GM18519 (cell line): Measurements from ENCODE around the gene ZNF397.

Experiments
- ATAC-seq: cut with Tn5 transposase; IDR thresholded peaks from one replicate; pipeline ENCODE4 v1.9.1; 2021; ENCODE audit warnings: mild to moderate bottlenecking, moderate library complexity; ENCODE audit not compliant: unreplicated experiment, low FRiP score

The ZNF397 gene

DNA sequence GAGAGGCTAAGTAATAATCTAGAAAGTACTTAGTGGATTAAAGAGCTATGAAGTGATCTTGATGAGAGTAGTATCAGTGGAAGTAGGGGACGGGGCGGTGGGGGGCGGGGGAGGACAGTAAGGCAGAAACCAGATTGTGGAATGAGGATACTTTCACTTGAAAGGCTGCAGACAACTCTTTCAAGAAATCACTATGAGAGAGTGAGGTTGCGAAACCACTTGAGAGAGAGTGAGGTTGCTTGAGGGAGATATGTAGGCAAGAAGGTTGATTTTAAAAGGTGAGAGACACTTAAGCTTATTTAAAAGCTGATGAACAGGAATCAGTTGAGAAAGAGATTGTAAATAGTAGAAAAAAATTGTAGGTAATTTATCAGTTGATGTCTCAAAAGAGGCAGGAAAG lies 3.8 kb downstream of the ZNF397 start:
- no peak for ATAC-seq

DNA sequence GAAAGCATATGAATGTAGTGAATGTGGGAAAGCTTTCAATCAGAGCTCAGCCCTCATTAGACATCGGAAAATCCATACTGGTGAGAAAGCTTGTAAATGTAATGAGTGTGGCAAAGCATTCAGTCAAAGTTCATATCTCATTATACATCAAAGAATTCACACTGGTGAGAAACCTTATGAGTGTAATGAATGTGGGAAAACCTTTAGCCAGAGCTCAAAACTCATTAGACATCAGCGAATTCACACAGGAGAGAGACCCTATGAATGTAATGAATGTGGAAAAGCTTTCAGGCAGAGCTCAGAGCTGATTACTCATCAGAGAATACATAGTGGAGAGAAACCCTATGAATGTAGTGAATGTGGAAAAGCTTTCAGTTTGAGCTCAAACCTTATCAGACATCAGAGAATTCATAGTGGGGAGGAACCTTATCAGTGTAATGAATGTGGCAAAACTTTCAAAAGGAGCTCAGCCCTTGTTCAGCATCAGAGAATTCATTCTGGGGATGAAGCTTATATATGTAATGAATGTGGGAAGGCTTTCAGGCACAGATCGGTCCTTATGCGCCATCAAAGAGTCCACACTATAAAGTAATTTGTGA lies 5.0 kb downstream of the ZNF397 start:
- no peak for ATAC-seq

DNA sequence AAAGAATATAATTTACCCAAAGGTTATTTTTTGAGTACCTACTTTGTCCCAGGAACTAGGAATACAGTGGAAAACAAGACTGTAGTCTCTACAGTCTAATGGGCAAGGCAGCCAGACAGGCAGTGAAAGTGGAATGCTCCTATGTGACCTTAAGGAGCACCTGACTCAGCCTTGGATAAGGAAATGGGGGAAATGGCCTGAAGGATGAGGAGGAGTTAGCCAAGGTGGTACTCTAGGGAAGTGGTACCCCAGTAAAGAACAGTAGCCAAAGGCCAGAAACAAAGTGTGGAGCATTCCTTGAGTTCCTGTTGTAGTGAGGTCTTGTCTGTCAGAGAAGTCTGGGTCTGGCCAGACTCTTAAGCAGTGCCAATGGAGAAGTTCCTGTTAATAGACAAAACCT lies 6.0 kb downstream of the ZNF397 start:
- ATAC-seq: no peak

DNA sequence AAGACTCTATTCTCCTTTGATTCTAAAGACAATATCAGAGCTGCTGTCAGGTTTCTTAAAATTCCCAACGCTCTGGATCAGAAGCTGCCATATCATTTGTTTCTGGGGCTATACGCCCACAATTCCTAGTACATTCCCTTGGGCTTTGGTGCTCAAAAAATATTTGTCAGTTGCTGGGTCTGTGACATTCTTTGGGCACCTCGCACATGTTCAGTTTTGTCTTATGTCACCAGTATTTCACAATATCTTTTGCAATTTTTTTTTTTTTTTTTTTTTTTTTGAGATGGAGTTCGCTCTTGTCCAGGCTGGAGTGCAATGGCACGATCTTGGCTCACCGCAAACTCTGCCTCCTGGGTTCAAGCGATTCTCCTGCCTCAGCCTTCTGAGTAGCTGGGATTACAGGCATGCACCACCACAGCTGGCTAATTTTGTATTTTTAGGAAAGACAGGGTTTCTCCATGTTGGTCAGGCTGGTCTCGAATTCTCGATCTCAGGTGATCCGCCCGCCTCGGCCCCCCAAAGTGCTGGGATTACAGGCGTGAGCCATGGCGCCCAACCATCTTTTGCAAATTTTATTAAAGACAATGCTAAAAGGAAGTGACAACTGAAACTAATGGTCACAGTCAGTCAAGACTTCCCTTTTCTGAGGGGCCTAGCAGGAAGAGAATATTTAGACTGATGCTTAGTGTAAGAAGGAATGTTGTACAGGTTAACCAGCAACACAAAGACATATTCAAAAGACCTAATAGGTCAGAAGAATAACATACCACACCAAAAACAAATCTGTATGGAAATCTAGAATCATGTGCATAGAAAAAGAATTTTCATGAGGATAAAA lies 6.8 kb downstream of the ZNF397 start:
- ATAC-seq: no peak

DNA sequence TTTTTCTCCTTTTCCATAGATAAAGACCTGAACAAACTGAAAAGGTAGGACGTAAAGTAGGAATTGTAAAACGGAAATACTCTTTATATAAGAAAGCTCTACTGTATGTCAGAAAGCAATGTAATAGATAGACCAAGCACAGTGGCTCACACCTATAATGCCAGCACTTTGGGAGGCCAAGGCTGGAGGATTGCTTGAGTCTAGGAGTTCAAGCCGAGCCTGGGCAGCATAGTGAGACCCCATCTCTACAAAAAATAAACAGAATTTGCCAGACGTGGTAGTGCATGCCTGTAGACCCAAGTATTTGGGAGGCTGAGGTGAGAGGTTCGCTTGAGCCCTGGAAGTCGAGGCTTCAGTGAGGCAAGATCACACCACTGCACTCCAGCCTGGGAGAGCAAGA lies 7.6 kb downstream of the ZNF397 start:
- no peak for ATAC-seq

DNA sequence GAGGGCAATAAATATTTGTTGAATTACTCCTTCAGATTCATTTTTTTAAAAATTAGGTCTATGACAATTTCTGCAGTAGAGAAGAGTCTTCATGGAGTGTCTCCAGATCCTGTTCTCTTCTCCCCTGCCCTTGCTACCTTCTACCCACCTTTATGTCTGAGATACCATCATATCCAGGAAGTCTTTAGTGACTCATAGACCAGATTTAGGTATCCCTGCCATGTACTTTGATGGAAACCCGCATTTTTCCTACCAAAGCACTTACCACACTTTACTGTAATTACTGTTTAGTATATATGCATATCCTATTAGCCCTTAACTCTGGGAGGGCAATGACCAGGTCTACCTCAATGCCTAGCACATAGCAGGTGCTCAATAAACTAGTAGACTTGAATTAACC lies 11.6 kb downstream of the ZNF397 start:
- no peak for ATAC-seq

DNA sequence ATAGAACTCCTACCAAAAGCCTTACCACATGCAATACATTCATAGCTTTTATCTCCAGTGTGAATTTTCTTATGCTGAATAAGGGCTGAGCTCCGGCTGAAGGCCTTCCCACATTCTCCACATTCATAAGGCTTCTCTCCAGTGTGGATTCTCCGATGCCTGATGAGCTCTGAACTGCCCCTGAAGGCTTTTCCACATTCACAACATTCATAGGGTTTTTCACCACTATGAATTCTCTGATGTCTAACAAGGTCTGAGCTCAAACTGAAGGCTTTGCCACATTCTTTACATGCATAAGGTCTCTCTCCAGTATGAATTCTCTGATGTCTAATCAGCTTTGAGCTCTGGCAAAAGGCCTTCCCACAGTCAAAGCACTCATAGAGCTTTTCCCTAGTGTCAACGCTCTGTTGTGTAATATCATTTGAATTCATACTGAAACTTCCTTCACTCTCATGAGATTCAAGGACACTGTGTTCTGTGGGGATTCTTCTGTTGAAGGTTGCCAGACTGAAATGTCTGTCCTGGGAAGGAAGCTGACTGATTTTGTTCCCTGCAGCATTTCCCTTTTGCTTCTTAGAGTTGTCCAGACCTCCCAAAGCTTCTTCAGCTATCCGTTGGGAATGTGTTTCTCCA lies 12.9 kb downstream of the ZNF397 start:
- no peak for ATAC-seq

DNA sequence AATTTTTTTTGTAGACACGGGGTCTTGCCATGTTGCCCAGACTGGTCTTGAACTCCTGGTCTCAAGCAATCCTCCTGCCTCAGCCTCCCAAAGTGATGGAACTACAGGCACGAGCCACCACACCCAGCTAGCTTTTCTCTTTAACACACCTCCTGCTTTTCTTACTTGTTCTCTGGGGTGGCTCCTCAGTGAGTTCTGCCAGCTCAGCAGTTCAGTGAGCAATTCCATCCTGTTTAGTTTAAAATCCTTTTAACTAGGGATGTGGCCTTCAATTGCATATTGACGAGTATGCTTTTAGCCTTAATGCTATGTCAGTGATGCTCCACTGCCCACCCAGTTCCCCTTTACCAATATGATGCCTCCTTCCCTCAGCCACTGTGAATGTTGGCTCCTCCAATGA lies 16.1 kb downstream of the ZNF397 start:
- ATAC-seq: no peak

DNA sequence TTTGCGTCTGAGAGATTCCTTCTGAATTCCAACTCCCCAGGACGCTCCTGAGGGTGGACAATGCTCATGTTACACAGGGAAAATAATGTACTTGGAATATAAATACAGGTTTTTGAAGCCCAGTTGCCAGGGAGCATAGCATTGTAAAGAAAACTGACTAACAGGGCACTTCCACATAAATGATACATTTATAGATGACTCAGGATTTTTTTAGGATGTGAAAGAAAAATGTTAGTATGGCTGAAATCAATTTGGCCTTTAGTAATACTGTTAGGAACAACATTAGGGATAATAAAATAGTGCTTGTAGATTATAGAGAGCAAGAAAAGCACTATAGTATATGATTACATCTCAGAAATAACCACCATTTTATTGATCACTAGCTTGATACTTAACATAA lies 23.6 kb downstream of the ZNF397 start:
- ATAC-seq: no peak

DNA sequence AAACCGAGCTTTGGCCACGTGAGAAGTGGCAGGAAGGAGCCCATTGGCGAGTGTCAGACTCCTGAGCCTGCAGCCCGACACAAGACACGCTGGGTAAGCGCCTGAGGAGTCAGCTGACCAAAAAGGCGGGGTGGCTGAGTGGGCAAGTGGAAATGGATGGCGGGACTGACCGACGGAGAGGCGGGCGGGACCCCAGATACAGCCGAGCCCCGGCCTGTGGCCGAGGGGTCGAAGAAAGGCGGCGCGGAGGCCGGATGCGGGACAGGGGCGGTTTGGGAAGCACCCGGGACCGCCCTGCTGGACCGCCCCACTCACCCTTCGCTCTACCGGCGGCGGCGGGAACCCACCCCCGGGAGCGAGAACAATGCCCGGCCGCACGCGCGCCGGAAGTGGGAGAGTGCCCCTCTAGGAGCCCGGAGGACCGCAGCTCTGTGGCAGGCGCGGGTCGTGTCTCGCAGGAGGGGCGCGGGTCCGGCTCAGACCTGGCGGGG lies 26.4 kb downstream of the ZNF397 start:
- ATAC-seq: no peak

DNA sequence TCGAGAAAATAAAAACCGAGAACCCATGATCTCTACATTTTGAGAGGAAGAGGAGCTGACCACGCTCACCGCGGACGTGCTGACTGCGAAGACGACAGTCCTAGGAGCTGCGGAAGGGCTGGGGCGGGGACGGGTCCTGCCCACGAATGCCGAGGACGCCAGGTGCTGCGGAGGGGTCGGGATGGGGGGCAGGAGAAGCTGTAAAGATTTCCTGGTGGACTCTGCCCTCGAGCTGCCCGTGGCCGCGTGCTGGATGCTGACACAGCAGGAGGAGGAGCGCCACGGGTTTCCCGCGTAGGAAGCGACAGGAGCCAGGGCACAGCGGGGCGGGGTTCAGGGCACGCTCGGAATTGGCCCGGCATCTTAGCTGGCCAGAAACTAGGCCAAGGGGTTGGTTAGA lies 27.0 kb downstream of the ZNF397 start:
- no peak for ATAC-seq

DNA sequence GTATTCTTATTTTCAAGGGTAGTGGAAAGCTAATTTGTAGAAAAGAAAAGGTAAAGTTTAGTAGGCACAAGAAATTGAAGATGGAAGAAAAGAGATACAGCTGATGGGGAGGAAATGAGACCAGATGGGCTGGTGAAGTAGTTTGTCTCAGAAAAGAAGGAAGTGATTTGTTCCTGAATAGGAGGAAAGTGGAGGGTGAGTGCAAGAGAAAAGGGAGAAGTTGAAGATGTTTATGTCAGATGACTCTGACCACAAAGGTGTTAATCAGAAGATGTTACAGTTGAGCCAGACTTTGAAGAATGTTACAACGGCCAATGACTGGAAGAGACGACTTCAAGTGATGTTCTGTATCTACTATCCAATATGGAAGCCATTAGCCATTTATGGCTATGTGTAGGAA lies 28.0 kb downstream of the ZNF397 start:
- ATAC-seq: no peak

DNA sequence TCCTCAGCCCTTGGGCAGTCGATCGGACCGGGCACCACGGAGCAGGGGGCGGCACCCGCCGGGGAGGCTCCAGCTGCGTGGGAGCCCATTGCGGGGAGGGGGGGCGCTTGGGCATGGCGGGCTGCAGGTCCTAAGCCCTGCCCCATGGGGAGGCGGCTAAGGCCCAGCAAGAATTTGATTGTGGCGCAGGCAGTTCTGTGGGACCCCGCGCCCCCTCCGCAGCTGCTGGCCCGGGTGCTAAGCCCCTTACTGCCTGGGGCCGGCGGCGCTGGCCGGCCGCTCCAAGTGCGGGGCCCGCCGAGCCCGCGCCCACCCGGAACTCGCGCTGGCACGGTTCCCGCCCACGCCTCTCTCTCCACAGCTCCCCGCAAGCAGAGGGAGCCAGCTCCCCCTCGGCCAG lies 30.8 kb downstream of the ZNF397 start:
- no peak for ATAC-seq

DNA sequence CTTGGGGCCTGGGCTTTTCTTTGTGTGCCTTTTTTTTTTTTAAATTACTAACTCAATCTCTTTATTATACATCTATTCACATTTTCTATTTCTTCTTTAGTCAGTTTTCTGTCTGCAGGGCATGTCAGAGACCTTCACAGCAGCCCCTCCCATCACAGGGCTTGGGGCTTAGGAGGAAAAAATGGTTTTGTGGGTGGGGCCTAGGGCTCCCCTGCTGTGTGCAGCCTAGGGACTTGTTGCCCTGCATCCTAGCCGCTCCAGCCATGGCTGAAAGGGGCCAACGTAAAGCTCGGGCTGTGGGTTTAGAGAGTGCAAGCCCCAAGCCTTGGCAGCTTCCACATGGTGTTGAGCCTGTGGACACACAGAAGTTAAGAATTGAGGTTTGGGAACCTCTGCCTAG lies 35.4 kb downstream of the ZNF397 start:
- ATAC-seq: no peak

DNA sequence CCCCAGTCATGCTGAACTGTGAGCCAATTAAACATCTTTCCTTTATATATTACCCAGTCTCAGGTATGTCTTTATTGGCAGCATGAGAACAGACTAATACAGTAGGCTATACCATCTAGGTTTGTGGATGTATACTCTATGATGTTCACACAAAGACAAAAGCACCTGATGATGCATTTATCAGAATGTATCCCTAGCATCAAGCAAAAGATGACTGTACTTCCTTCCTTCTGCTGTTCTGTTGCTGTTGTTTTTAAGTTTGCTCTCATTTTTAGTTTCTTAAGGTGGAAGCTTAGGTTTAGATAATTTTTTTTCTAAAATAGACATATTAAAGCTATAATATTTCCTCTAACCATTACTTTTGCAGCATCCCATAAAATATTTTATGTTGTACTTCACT lies 36.8 kb downstream of the ZNF397 start:
- no peak for ATAC-seq

DNA sequence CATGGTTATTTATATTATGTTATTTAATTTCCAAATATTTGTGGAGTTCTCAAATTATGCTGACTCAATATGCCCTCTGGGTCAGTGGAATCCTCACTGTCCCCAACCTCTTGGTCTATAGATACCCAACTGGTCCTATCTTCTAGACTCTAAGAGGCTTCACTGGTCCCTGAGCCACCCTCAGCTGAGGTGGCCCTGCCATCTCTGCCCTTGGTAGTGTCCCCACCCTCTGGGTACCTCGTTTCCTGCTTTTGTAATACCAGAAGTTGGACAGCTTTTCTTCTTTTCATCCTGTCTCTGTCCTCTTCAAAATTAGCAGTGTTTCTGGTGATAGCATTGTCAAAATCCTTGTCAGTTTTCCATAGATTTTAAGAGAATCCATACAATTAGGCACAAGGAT lies 37.3 kb downstream of the ZNF397 start:
- ATAC-seq: no peak

DNA sequence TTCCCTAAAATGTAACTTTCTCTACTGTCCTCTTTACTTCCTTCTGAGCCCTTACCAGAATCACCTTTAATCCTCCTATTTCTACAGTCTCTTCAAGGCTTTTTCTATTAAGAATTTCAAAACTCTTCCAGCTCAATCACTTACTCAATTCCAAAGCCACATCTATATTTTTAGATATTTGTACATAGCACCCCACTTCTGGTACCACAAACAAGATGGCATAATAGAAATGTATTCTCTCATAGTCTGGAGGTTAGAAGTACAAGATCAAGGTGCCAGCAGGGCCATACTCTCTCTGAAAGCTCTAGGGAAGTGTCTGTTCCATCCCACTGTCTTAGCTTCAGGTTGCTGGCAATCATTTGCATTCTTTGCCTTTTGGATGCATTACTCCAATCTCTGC lies 38.1 kb downstream of the ZNF397 start:
- ATAC-seq: no peak

DNA sequence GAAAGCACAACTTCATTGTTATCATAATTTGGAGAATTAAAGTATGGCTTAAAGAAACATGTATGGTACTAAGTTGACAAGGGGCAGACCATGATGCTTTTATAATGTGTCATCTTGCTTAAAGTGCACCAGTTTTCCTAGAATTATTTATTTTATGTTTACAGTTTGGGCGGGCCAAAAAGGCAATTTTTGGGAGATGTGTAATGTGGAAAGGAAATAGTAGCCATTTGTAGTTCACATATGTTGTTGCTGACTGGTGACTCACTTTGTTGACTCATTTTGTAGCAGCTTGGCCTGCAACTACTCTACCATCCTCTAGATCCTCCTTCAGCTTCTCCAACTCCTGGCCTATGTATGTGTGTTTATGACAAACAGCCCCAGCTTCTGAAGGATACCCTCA lies 41.5 kb downstream of the ZNF397 start:
- no peak for ATAC-seq

DNA sequence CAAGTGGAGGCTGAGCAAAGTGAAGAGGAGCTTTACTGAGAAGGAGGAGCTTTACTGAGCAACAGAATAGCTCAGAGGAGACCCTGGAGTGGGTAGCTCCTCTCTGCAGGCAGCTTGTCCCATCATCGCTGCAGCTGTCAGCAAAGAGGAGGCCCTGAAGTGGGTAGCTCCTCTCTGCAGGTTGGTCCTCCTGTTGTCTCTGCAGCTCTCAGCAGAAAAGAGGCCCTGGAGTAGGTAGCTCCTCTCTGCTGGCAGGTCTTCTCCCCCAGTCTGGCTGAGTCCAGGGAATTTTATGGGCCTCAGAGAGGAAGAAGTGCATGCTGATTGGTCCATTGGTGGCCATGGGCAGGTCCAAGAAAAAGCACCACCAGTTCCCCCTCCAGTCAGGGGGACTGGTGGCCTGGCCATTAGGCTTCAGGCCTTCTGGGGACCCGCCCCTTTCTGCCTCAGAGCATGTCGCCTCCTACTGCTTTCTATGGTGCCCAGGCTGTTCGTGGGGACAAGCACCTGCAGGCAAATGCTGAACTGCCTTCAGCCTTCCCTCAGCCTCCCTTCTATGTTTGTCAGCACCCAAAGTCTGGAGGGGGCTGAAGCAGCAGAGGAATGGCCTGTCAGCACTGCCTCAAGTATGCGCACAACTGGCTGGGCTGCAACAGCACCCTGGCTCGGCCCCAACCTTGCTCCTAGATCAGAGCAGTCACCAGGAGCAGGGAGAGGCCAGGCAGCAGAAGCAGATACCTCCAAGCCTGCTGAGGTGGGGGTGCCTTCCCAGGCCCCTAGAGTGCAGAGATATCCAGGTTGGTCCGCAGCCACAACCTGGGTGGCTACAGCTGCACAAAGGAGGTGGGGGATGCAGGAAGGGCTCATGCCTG lies 43.3 kb downstream of the ZNF397 start:
- ATAC-seq: no peak

DNA sequence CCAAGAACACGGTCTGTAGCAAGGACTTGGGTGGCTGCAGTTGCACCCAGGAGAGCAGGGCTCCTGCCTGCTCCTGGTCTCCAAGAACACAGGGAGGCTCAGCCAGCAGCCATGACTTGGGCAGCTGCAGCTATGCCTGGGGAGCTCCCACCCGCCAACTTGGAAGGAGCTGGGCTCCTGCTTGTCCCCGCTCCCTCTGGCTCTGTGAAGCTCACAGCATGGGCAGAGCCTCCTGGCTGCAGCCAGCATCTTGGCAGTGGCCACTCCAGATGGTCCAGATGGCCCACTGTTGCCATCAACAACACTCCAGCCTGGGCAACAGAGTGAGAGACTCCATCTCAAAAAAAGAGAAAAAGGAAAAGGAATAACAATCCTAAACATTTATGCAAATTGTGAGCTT lies 44.0 kb downstream of the ZNF397 start:
- ATAC-seq: no peak

DNA sequence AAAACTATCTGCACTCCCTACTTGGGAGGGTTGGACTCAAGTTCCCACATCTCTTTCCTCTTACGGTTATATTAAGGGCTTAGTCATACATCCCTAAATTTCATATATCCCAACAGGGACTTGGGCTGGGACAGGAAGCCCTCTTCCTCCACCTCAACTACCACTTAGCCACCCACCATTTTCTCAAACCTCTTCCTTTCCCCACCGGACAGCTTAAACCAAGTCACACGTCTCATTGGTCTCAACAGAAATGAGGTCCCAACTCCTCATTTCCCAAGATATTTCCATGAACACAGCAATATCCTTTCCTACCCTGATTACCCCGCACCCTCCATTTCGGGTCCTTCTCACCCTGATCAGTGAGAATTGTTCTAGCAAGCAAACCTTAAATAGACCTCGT lies 48.5 kb downstream of the ZNF397 start:
- no peak for ATAC-seq
